DOHH2 (cell line): Measurements from ENCODE around the gene TRIM24.

Source experiments
- H3F3A ChIP-seq: fragments of 200-600 bp; sonication (generic), shearing (Covaris generic); 2 replicates; pipeline ENCODE4 v1.6.0; 2016; ENCODE audit warnings: antibody characterized with exemption, mild to moderate bottlenecking; ENCODE audit not compliant: control insufficient read depth, insufficient read depth
- H3K27ac ChIP-seq: fragments of 200-600 bp; sonication (generic); 2 replicates; pipeline ENCODE4 v1.5.1; 2014; ENCODE audit warnings: low read depth, mild to moderate bottlenecking, low read length, moderate library complexity
- H3K27me3 ChIP-seq: fragments of 200-600 bp; sonication (generic); 2 replicates; pipeline ENCODE4 v1.6.1; 2014; ENCODE audit warnings: mild to moderate bottlenecking, low read length, mixed read lengths; ENCODE audit not compliant: control insufficient read depth
- H3K36me3 ChIP-seq: fragments of 200-600 bp; sonication (generic); 2 replicates; pipeline ENCODE4 v1.6.1; 2014; ENCODE audit warnings: mild to moderate bottlenecking, low read length, moderate library complexity, mixed read lengths; ENCODE audit not compliant: control insufficient read depth
- H3K4me1 ChIP-seq: fragments of 200-600 bp; sonication (generic); 2 replicates; pipeline ENCODE4 v1.6.1; 2014; ENCODE audit warnings: mild to moderate bottlenecking, low read length, mixed read lengths; ENCODE audit not compliant: control insufficient read depth
- H3K4me2 ChIP-seq: fragments of 200-600 bp; sonication (generic); 2 replicates; pipeline ENCODE4 v1.6.0; 2014; ENCODE audit warnings: mild to moderate bottlenecking, low read length, moderate library complexity
- H3K4me3 ChIP-seq: fragments of 200-600 bp; sonication (generic); 2 replicates; pipeline ENCODE4 v1.5.1; 2014; ENCODE audit warnings: mild to moderate bottlenecking, low read length, mixed read lengths
- H3K79me2 ChIP-seq: fragments of 200-600 bp; sonication (generic); 2 replicates; pipeline ENCODE4 v1.6.1; 2014; ENCODE audit warnings: mild to moderate bottlenecking, low read length, mixed read lengths; ENCODE audit not compliant: control insufficient read depth
- H3K9me2 ChIP-seq: fragments of 200-600 bp; sonication (generic); replicated peaks from 2 replicates; pipeline ENCODE4 v1.6.1; 2014; ENCODE audit warnings: mild to moderate bottlenecking, low read length, mixed read lengths; ENCODE audit not compliant: control insufficient read depth
- H3K9me3 ChIP-seq: fragments of 200-600 bp; sonication (generic); 2 replicates; pipeline ENCODE4 v1.6.1; 2014; ENCODE audit warnings: antibody characterized with exemption, low read length, mixed read lengths; ENCODE audit not compliant: control insufficient read depth, insufficient read depth
- H4K20me1 ChIP-seq: fragments of 200-600 bp; sonication (generic); 2 replicates; pipeline ENCODE4 v1.6.0; 2014; ENCODE audit warnings: low read depth, mild to moderate bottlenecking, antibody characterized with exemption, low read length, moderate library complexity; ENCODE audit not compliant: control insufficient read depth, insufficient read depth
- EZH2phosphoT487 ChIP-seq: fragments of 200-600 bp; sonication (generic); IDR thresholded peaks from 2 replicates; pipeline ENCODE4 v1.6.1; 2017; ENCODE audit warnings: borderline replicate concordance, mild to moderate bottlenecking, antibody characterized with exemption, low read length, moderate library complexity, mixed read lengths
- TF ChIP-seq, protein P1 (sequence below): fragments of 200-600 bp; sonication (generic); IDR thresholded peaks from one replicate; pipeline ENCODE4 v1.5.1; 2014; ENCODE audit warnings: antibody characterized with exemption, mild to moderate bottlenecking, low read depth, low read length; ENCODE audit not compliant: poor library complexity, severe bottlenecking

Gene TRIM24

DNA sequence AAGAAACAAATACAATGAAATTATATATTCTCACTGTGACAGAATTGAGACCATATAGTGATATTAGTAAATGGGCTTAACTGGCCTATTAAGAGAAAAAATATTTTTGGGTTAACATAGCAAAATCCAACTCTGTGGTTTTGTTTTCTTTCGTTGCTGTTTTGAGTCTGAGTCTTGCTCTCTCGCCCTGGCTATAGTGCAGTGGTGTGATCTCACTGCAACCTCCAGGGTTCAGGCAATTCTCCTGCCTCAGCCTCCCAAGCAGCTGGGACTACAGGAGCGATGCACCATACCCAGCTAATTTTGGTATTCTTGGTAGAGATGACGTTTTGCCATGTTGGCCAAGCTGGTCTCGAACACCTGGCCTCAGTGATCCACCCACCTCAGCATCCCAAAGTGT is 15.3 kb downstream of the TRIM24 start:
- no peaks in the 10 kb centered on the region for H3K36me3 ChIP-seq
- no peak overlapping the region for H3K4me3 ChIP-seq
- no peak overlapping the region for H3K27ac ChIP-seq
- TF ChIP-seq, protein P1, sequence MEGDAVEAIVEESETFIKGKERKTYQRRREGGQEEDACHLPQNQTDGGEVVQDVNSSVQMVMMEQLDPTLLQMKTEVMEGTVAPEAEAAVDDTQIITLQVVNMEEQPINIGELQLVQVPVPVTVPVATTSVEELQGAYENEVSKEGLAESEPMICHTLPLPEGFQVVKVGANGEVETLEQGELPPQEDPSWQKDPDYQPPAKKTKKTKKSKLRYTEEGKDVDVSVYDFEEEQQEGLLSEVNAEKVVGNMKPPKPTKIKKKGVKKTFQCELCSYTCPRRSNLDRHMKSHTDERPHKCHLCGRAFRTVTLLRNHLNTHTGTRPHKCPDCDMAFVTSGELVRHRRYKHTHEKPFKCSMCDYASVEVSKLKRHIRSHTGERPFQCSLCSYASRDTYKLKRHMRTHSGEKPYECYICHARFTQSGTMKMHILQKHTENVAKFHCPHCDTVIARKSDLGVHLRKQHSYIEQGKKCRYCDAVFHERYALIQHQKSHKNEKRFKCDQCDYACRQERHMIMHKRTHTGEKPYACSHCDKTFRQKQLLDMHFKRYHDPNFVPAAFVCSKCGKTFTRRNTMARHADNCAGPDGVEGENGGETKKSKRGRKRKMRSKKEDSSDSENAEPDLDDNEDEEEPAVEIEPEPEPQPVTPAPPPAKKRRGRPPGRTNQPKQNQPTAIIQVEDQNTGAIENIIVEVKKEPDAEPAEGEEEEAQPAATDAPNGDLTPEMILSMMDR: no peak
- TF ChIP-seq EZH2phosphoT487: no peak
- peaks cover 96% of the 10 kb centered on the region for H3K79me2 ChIP-seq
- H3K4me2 ChIP-seq: no peak overlapping the region
- H3F3A ChIP-seq: no peaks in the 10 kb centered on the region
- H3K9me2 ChIP-seq: no peaks in the 10 kb centered on the region
- H3K27me3 ChIP-seq: no peaks in the 10 kb centered on the region
- no peaks in the 10 kb centered on the region for H3K4me1 ChIP-seq
- H4K20me1 ChIP-seq: peaks cover 14% of the 10 kb centered on the region; the same call in 1 of the 2 replicates
- no peaks in the 10 kb centered on the region for H3K9me3 ChIP-seq

DNA sequence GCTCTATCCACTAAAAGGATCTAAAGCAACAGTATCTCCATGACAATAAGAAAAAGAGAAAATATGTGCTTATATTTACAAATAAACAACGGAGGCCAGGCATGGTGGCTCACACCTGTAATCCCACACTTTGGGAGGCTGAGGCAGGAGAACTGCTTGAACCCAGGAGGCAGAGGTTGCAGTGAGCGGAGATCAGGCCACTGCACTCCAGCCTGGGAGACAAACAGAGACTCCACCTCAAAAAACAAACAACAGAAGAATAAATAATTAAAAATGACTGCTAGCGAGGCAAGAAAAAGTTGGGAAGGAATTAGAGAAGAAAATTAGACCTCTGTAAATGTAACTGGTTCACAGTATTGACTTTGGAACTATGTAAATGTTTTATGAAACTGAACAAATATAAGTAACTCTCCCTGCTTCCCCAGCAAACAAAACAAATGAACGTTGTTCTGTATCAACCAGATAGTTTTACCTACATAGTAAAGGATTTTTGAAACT is 17.1 kb downstream of the TRIM24 start:
- Histone ChIP-seq H3K36me3 (no peaks in the 10 kb centered on the region), H3K9me2 (no peaks in the 10 kb centered on the region), H3K4me1 (no peaks in the 10 kb centered on the region), H4K20me1 (peaks cover 13% of the 10 kb centered on the region; the same call in 1 of the 2 replicates), H3K9me3 (no peaks in the 10 kb centered on the region), H3K79me2 (peaks cover 96% of the 10 kb centered on the region), H3K4me2 (no peak overlapping the region), H3F3A (no peaks in the 10 kb centered on the region), H3K4me3 (no peak overlapping the region), H3K27me3 (no peaks in the 10 kb centered on the region), H3K27ac (no peak overlapping the region)
- TF ChIP-seq, protein P1: no peak
- TF ChIP-seq EZH2phosphoT487: no peak

DNA sequence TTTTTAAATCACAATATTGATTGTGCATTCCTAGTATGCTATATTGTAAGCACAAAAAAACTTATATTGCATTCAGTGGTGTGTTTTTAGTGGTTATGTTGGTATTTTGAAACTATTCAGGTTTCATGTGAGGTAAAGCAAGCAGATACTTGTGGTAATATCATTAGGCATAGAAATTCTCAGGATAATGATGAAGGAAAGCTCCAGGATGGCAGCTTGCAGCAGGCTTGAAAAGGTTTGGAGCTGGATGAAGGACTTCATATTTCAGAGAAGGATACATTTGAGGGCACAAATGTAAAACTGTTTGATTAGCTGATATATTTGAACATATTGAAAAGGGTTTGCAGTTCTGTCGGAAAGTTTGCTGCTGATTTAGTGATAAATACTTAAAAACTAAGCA is 17.5 kb downstream of the TRIM24 start:
- no peak for TF ChIP-seq EZH2phosphoT487
- TF ChIP-seq, protein P1: no peak

More for the DNA sequence above, 17.5 kb downstream of the TRIM24 start:
- Histone ChIP-seq H3K9me3 (no peaks in the 10 kb centered on the region), H3K9me2 (no peaks in the 10 kb centered on the region), H3K4me3 (no peak overlapping the region), H3F3A (no peaks in the 10 kb centered on the region), H3K4me1 (no peaks in the 10 kb centered on the region), H3K79me2 (peaks cover 96% of the 10 kb centered on the region), H3K36me3 (no peaks in the 10 kb centered on the region), H3K4me2 (no peak overlapping the region), H3K27ac (no peak overlapping the region), H4K20me1 (peaks cover 10% of the 10 kb centered on the region; the same call in 1 of the 2 replicates), H3K27me3 (no peaks in the 10 kb centered on the region)
